ENCODE data around the gene NMU. TPM values are rescaled to one million over a fixed set of nuclear protein-coding genes. Genes with fewer than 3 reads are reported as not detected.
"Not testable (repeated sequence)": the region's sequence is repeated elsewhere in the genome, so short reads cannot be mapped to it uniquely, and the experiment has no call there.

Gene NMU
- total RNA-seq, 2 donors from 2014 or later, result 0.82 TPM; not detected in 1

- Mint-ChIP-seq H3K4me1 (ENCODE audit: low read depth) (peaks cover 9% of the 10 kb centered on the region), H3K27ac (no peak overlapping the region), H3K27me3 (ENCODE audit: low read depth) (peaks cover 6% of the 10 kb centered on the region), H3K36me3 (ENCODE audit: insufficient read depth in 2 of 2) (peaks cover 0 to 4% of the 10 kb centered on the region in 2 donors), H3K9me3 (peaks cover 0 to 8% of the 10 kb centered on the region in 2 donors), H3K4me3 (no peak overlapping the region)
- no peak for DNase-seq
- ATAC-seq (replicated peaks in 1 of 2), result no peak
These were observed 22.6 kb upstream of the NMU start for GRCh38 chr4:55658657-55659056.

- no peaks in the 10 kb centered on the region for H3K4me1 Mint-ChIP-seq (ENCODE audit: low read depth)
- no peak for ATAC-seq (replicated peaks in 1 of 2)
- H3K27me3 Mint-ChIP-seq (ENCODE audit: low read depth), result peaks cover 8% of the 10 kb centered on the region
These were observed 18.0 kb upstream of the NMU start for GRCh38 chr4:55654131-55654530.

GRCh38 chr4:55650483-55650882 is 14.4 kb upstream of the NMU start:
- Mint-ChIP-seq H3K27me3 (ENCODE audit: low read depth) (peaks cover 8% of the 10 kb centered on the region), H3K9me3 (no peaks in the 10 kb centered on the region)

More at GRCh38 chr4:55654131-55654530, 18.0 kb upstream of the NMU start:
- Mint-ChIP-seq H3K36me3 (ENCODE audit: insufficient read depth in 2 of 2) (no peaks in the 10 kb centered on the region), H3K9me3 (no peaks in the 10 kb centered on the region), H3K27ac (no peak overlapping the region), H3K4me3 (no peak overlapping the region)
- DNase-seq, result no peak

GRCh38 chr4:55637272-55637820 is 1.2 kb upstream of the NMU start:
- ATAC-seq (replicated peaks in 1 of 2) (no peak), DNase-seq (no peak)
- H3K4me3 Mint-ChIP-seq, result no peak overlapping the region
- H3K36me3 Mint-ChIP-seq (ENCODE audit: insufficient read depth in 2 of 2), result no peaks in the 10 kb centered on the region
- H3K27me3 Mint-ChIP-seq (ENCODE audit: low read depth), result peaks cover 63% of the 10 kb centered on the region
- no peak overlapping the region for H3K27ac Mint-ChIP-seq
- H3K9me3 Mint-ChIP-seq, result no peaks in the 10 kb centered on the region
- peaks cover 14% of the 10 kb centered on the region for H3K4me1 Mint-ChIP-seq (ENCODE audit: low read depth)

More at GRCh38 chr4:55650483-55650882, 14.4 kb upstream of the NMU start:
- no peak for ATAC-seq (replicated peaks in 1 of 2)
- Mint-ChIP-seq H3K4me1 (ENCODE audit: low read depth) (no peaks in the 10 kb centered on the region), H3K4me3 (no peak overlapping the region), H3K36me3 (ENCODE audit: insufficient read depth in 2 of 2) (no peaks in the 10 kb centered on the region), H3K27ac (no peak overlapping the region)
- DNase-seq, result no peak

- Mint-ChIP-seq H3K4me1 (ENCODE audit: low read depth) (peaks cover 14% of the 10 kb centered on the region), H3K36me3 (ENCODE audit: insufficient read depth in 2 of 2) (no peaks in the 10 kb centered on the region), H3K9me3 (no peaks in the 10 kb centered on the region), H3K27me3 (ENCODE audit: low read depth) (peaks cover 68% of the 10 kb centered on the region), H3K4me3 (peak overlapping the region; percentile 92 to 93), H3K27ac (no peak overlapping the region)
- peak in 1 of 2 donors; percentile 3 for ATAC-seq (replicated peaks in 1 of 2)
- no peak for DNase-seq
These were observed 530 bp upstream of the NMU start for GRCh38 chr4:55636656-55636999.

- Mint-ChIP-seq H3K36me3 (ENCODE audit: insufficient read depth in 2 of 2) (no peaks in the 10 kb centered on the region), H3K27me3 (ENCODE audit: low read depth) (peaks cover 77% of the 10 kb centered on the region), H3K4me3 (peak overlapping the region; percentile 92 to 93), H3K4me1 (ENCODE audit: low read depth) (peaks cover 14% of the 10 kb centered on the region), H3K27ac (no peak overlapping the region), H3K9me3 (no peaks in the 10 kb centered on the region)
- no peak for DNase-seq
- peak in 1 of 2 donors; percentile 28 for ATAC-seq (replicated peaks in 1 of 2)
These were observed 816 bp downstream of the NMU start for GRCh38 chr4:55635282-55635681.

- Mint-ChIP-seq H3K4me1 (ENCODE audit: low read depth) (peaks cover 14% of the 10 kb centered on the region), H3K27me3 (ENCODE audit: low read depth) (peaks cover 69% of the 10 kb centered on the region), H3K36me3 (ENCODE audit: insufficient read depth in 2 of 2) (no peaks in the 10 kb centered on the region), H3K9me3 (no peaks in the 10 kb centered on the region), H3K4me3 (no peak overlapping the region), H3K27ac (no peak overlapping the region)
- DNase-seq (no peak), ATAC-seq (replicated peaks in 1 of 2) (no peak)
These were observed 1.5 kb downstream of the NMU start for GRCh38 chr4:55634417-55635128.

- Mint-ChIP-seq H3K4me3 (no peak overlapping the region), H3K9me3 (no peaks in the 10 kb centered on the region), H3K27ac (no peak overlapping the region), H3K27me3 (ENCODE audit: low read depth) (peaks cover 64% of the 10 kb centered on the region), H3K36me3 (ENCODE audit: insufficient read depth in 2 of 2) (no peaks in the 10 kb centered on the region), H3K4me1 (ENCODE audit: low read depth) (peaks cover 14% of the 10 kb centered on the region)
- ATAC-seq (replicated peaks in 1 of 2) (no peak), DNase-seq (no peak)
These were observed 2.2 kb downstream of the NMU start for GRCh38 chr4:55633903-55634302.

GRCh38 chr4:55625835-55626234 is 10.3 kb downstream of the NMU start:
- Mint-ChIP-seq H3K27me3 (ENCODE audit: low read depth) (peaks cover 14% of the 10 kb centered on the region), H3K9me3 (no peaks in the 10 kb centered on the region), H3K4me1 (ENCODE audit: low read depth) (no peaks in the 10 kb centered on the region), H3K4me3 (no peak overlapping the region), H3K27ac (no peak overlapping the region), H3K36me3 (ENCODE audit: insufficient read depth in 2 of 2) (no peaks in the 10 kb centered on the region)
- DNase-seq (no peak), ATAC-seq (replicated peaks in 1 of 2) (no peak)

GRCh38 chr4:55624063-55624462 is 12.0 kb downstream of the NMU start:
- H3K9me3 Mint-ChIP-seq; H3K27ac Mint-ChIP-seq; H3K4me3 Mint-ChIP-seq; H3K4me1 Mint-ChIP-seq (ENCODE audit: low read depth); H3K27me3 Mint-ChIP-seq (ENCODE audit: low read depth); H3K36me3 Mint-ChIP-seq (ENCODE audit: insufficient read depth in 2 of 2); DNase-seq; ATAC-seq (replicated peaks in 1 of 2): not testable (repeated sequence)

GRCh38 chr4:55618546-55619143 is 17.5 kb downstream of the NMU start:
- ATAC-seq (replicated peaks in 1 of 2), result no peak
- H3K36me3 Mint-ChIP-seq (ENCODE audit: insufficient read depth in 2 of 2), result peaks cover 0 to 2% of the 10 kb centered on the region in 2 donors
- no peaks in the 10 kb centered on the region for H3K9me3 Mint-ChIP-seq
- no peaks in the 10 kb centered on the region for H3K4me1 Mint-ChIP-seq (ENCODE audit: low read depth)
- H3K4me3 Mint-ChIP-seq, result no peak overlapping the region
- DNase-seq, result no peak
- H3K27me3 Mint-ChIP-seq (ENCODE audit: low read depth), result peaks cover 21% of the 10 kb centered on the region
- peak overlapping the region; percentile 12 for H3K27ac Mint-ChIP-seq

GRCh38 chr4:55617587-55618197 is 18.4 kb downstream of the NMU start:
- Mint-ChIP-seq H3K4me1 (ENCODE audit: low read depth) (no peaks in the 10 kb centered on the region), H3K27ac (peak overlapping the region; percentile 40), H3K36me3 (ENCODE audit: insufficient read depth in 2 of 2) (peaks cover 0 to 2% of the 10 kb centered on the region in 2 donors), H3K9me3 (no peaks in the 10 kb centered on the region), H3K27me3 (ENCODE audit: low read depth) (peaks cover 21% of the 10 kb centered on the region), H3K4me3 (no peak overlapping the region)
- ATAC-seq (replicated peaks in 1 of 2) (peak in 1 of 2 donors; percentile 68), DNase-seq (no peak)

GRCh38 chr4:55615008-55615407 is 21.1 kb downstream of the NMU start:
- H3K4me1 Mint-ChIP-seq (ENCODE audit: low read depth), result no peaks in the 10 kb centered on the region
- ATAC-seq (replicated peaks in 1 of 2), result no peak

More at GRCh38 chr4:55615008-55615407, 21.1 kb downstream of the NMU start:
- H3K27ac Mint-ChIP-seq, result no peak overlapping the region
- no peaks in the 10 kb centered on the region for H3K9me3 Mint-ChIP-seq
- H3K36me3 Mint-ChIP-seq (ENCODE audit: insufficient read depth in 2 of 2), result peaks cover 0 to 2% of the 10 kb centered on the region in 2 donors
- H3K27me3 Mint-ChIP-seq (ENCODE audit: low read depth), result peaks cover 21% of the 10 kb centered on the region
- no peak overlapping the region for H3K4me3 Mint-ChIP-seq
- no peak for DNase-seq

All from activated T-cell treated with anti-CD3 and anti-CD28 coated beads, Interleukin-2, amount 50 U/mL, for 72 hours (primary cell).